H9 (cell line): ENCODE data around the gene CSF1R. TPM values are rescaled to one million over a fixed set of nuclear protein-coding genes. Genes with fewer than 3 reads are reported as not detected.

Experiments
- DNase-seq: peaks from one replicate; pipeline ENCODE4 v3.0.0-alpha.2; 2017
- H2AFZ ChIP-seq: one replicate; pipeline ENCODE4 v1.6.1; 2013; ENCODE audit warnings: mild to moderate bottlenecking, low read length, control low read depth, moderate library complexity
- H2AK5ac ChIP-seq: 2 replicates; pipeline ENCODE4 v1.6.1; 2013; ENCODE audit warnings: low read length, control low read depth, mixed read lengths; ENCODE audit not compliant: insufficient read length
- H2BK120ac ChIP-seq: one replicate; pipeline ENCODE4 v1.6.1; 2013; ENCODE audit warnings: low read depth, mild to moderate bottlenecking, low read length, control low read depth, inconsistent platforms; ENCODE audit not compliant: poor library complexity, severe bottlenecking
- H2BK12ac ChIP-seq: 2 replicates; pipeline ENCODE4 v1.6.1; 2013; ENCODE audit warnings: low read length, control low read depth, mixed read lengths, low read depth; ENCODE audit not compliant: insufficient read length
- H2BK15ac ChIP-seq: 2 replicates; pipeline ENCODE4 v1.6.1; 2013; ENCODE audit warnings: low read depth, low read length, control low read depth
- H2BK20ac ChIP-seq: one replicate; pipeline ENCODE4 v1.6.1; 2013; ENCODE audit warnings: low read depth, mild to moderate bottlenecking, low read length, control low read depth, inconsistent platforms; ENCODE audit not compliant: poor library complexity, severe bottlenecking
- H2BK5ac ChIP-seq: 2 replicates; pipeline ENCODE4 v1.6.1; 2013; ENCODE audit warnings: low read length, control low read depth, mixed read lengths; ENCODE audit not compliant: insufficient read length
- H3K14ac ChIP-seq: 2 replicates; pipeline ENCODE4 v1.6.1; 2013; ENCODE audit warnings: low read length, control low read depth; ENCODE audit not compliant: insufficient read depth
- H3K18ac ChIP-seq: 2 replicates; pipeline ENCODE4 v1.6.1; 2013; ENCODE audit warnings: low read depth, mild to moderate bottlenecking, mixed read lengths, low read length, control low read depth; ENCODE audit not compliant: insufficient read length
- H3K23ac ChIP-seq: 2 replicates; pipeline ENCODE4 v1.6.1; 2013; ENCODE audit warnings: low read length, control low read depth, mixed read lengths, low read depth; ENCODE audit not compliant: insufficient read length
- H3K23me2 ChIP-seq: 2 replicates; pipeline ENCODE4 v1.6.1; 2013; ENCODE audit warnings: low read depth, mild to moderate bottlenecking, mixed read lengths, low read length, control low read depth; ENCODE audit not compliant: insufficient read length, poor library complexity, severe bottlenecking
- H3K27ac ChIP-seq: 2 replicates; pipeline ENCODE4 v1.5.1; 2013; ENCODE audit warnings: low read length, control low read depth, mixed read lengths, low read depth; ENCODE audit not compliant: insufficient read length
- H3K27me3 ChIP-seq: 2 replicates; pipeline ENCODE4 v1.6.1; 2013; ENCODE audit warnings: low read length, control low read depth, inconsistent platforms; ENCODE audit not compliant: insufficient read depth
- H3K4ac ChIP-seq: 2 replicates; pipeline ENCODE4 v1.6.1; 2013; ENCODE audit warnings: low read depth, mild to moderate bottlenecking, control low read depth, inconsistent platforms, low read length, moderate library complexity
- H3K4me1 ChIP-seq: 2 replicates; pipeline ENCODE4 v1.6.1; 2013; ENCODE audit warnings: low read length, control low read depth, inconsistent platforms; ENCODE audit not compliant: insufficient read depth
- H3K4me2 ChIP-seq: 2 replicates; pipeline ENCODE4 v1.6.1; 2013; ENCODE audit warnings: low read length, control low read depth, mixed read lengths; ENCODE audit not compliant: insufficient read length, insufficient read depth
- H3K56ac ChIP-seq: 2 replicates; pipeline ENCODE4 v1.6.1; 2013; ENCODE audit warnings: low read depth, mild to moderate bottlenecking, mixed read lengths, low read length, control low read depth; ENCODE audit not compliant: insufficient read length
- H3K79me1 ChIP-seq: 2 replicates; pipeline ENCODE4 v1.6.1; 2013; ENCODE audit warnings: low read depth, mild to moderate bottlenecking, moderate library complexity, low read length, control low read depth, inconsistent platforms; ENCODE audit not compliant: insufficient read depth, poor library complexity, severe bottlenecking
- H3K79me2 ChIP-seq: 2 replicates; pipeline ENCODE4 v1.6.1; 2013; ENCODE audit warnings: low read length, control low read depth, inconsistent platforms; ENCODE audit not compliant: insufficient read depth
- H3K9ac ChIP-seq: 2 replicates; pipeline ENCODE4 v1.6.1; 2013; ENCODE audit warnings: low read length, control low read depth, mixed read lengths; ENCODE audit not compliant: insufficient read length; ENCODE audit errors: extremely low read depth
- H3K9me3 ChIP-seq: one replicate; pipeline ENCODE4 v1.6.1; 2013; ENCODE audit warnings: low read depth, low read length, inconsistent platforms; ENCODE audit not compliant: control insufficient read depth
- H3T11ph ChIP-seq: one replicate; pipeline ENCODE4 v1.6.1; 2013; ENCODE audit warnings: mild to moderate bottlenecking, low read length, control low read depth, inconsistent platforms
- H4K20me1 ChIP-seq: one replicate; pipeline ENCODE4 v1.6.1; 2013; ENCODE audit not compliant: control insufficient read depth, insufficient read length, insufficient read depth
- H4K5ac ChIP-seq: 2 replicates; pipeline ENCODE4 v1.6.1; 2013; ENCODE audit warnings: low read depth, mild to moderate bottlenecking, mixed read lengths, low read length, control low read depth; ENCODE audit not compliant: insufficient read length
- H4K8ac ChIP-seq: replicated peaks from 2 replicates; pipeline ENCODE4 v1.6.1; 2013; ENCODE audit warnings: low read length, control low read depth, mixed read lengths, low read depth; ENCODE audit not compliant: insufficient read length
- H4K91ac ChIP-seq: 2 replicates; pipeline ENCODE4 v1.6.1; 2013; ENCODE audit warnings: low read depth, mild to moderate bottlenecking, moderate library complexity, mixed read lengths, low read length, control low read depth; ENCODE audit not compliant: insufficient read length
- H3K27ac Mint-ChIP-seq, 3 experiments: 2 replicates in 2 of 3; 3 replicates in 1 of 3; pipeline ENCODE4 v1.8.0; 2020 to 2021; ENCODE audit warnings: mixed read lengths in 3 of 3, mild to moderate bottlenecking in 1 of 3, moderate library complexity in 1 of 3
- H3K27me3 Mint-ChIP-seq: 2 replicates; pipeline ENCODE4 v1.8.0; 2021; ENCODE audit warnings: low read depth, mild to moderate bottlenecking, moderate library complexity, mixed read lengths
- H3K36me3 Mint-ChIP-seq, 3 experiments: 2 replicates in 2 of 3; 3 replicates in 1 of 3; pipeline ENCODE4 v1.8.0; 2020 to 2021; ENCODE audit warnings: low read depth in 3 of 3, mixed read lengths in 3 of 3; ENCODE audit not compliant: insufficient read depth in 1 of 3
- H3K4me1 Mint-ChIP-seq, 2 experiments: 2 replicates each; pipeline ENCODE4 v1.8.0; 2020; ENCODE audit warnings: mixed read lengths in 2 of 2
- H3K4me3 Mint-ChIP-seq, 2 experiments: 2 replicates in 1 of 2; 3 replicates in 1 of 2; pipeline ENCODE4 v1.8.0; 2020 to 2021; ENCODE audit warnings: mild to moderate bottlenecking in 2 of 2, mixed read lengths in 2 of 2, moderate library complexity in 1 of 2
- H3K9me3 Mint-ChIP-seq, 2 experiments: 2 replicates in 1 of 2; 3 replicates in 1 of 2; pipeline ENCODE4 v1.8.0; 2020; ENCODE audit warnings: mild to moderate bottlenecking in 2 of 2, mixed read lengths in 2 of 2, moderate library complexity in 1 of 2
- WGBS: extraction: QIAGEN DNeasy Blood & Tissue Kit; methylation state at CpG from one replicate; pipeline ENCODE4 v1.1.7; 2013; ENCODE audit warnings: missing lambda C conversion rate, low lambda C conversion rate, mixed read lengths; ENCODE audit not compliant: insufficient read length; ENCODE audit errors: extremely low coverage; 5-methylcytosine and 5-hydroxymethylcytosine counted together
- total RNA-seq: library from RNA; stranded (reverse); gene quantifications from 2 replicates; pipeline ENCODE4 v1.2.1, GENCODE V29; 2021
- TF ChIP-seq, protein P1 (sequence below): fragments of 200-600 bp; sonication (generic); conservative IDR thresholded peaks from 3 replicates; pipeline ENCODE4 v1.8.0; 2021; ENCODE audit warnings: antibody characterized with exemption, mild to moderate bottlenecking

CSF1R gene
- total RNA-seq, 1 experiment from 2014 or later = 0.13 TPM

- Histone ChIP-seq H3T11ph (no peak overlapping the region), H3K23me2 (no peaks in the 10 kb centered on the region), H2BK12ac (no peak overlapping the region), H2BK120ac (no peak overlapping the region), H3K27ac (no peak overlapping the region), H2AFZ (no peak overlapping the region), H4K8ac (no peak overlapping the region), H3K56ac (no peak overlapping the region), H3K4me2 (no peak overlapping the region), H3K79me1 (no peaks in the 10 kb centered on the region), H4K5ac (no peak overlapping the region), H2BK15ac (no peak overlapping the region), H3K4ac (no peak overlapping the region), H3K79me2 (no peaks in the 10 kb centered on the region), H3K9me3 (no peaks in the 10 kb centered on the region), H4K91ac (no peak overlapping the region), H4K20me1 (no peaks in the 10 kb centered on the region), H3K27me3 (no peaks in the 10 kb centered on the region), H3K9ac (no peak overlapping the region), H2BK20ac (no peak overlapping the region), H3K23ac (no peak overlapping the region), H3K18ac (no peak overlapping the region), H2AK5ac (no peak overlapping the region), H3K4me1 (no peaks in the 10 kb centered on the region), H3K14ac (no peak overlapping the region), H2BK5ac (no peak overlapping the region)
- TF ChIP-seq, protein P1, sequence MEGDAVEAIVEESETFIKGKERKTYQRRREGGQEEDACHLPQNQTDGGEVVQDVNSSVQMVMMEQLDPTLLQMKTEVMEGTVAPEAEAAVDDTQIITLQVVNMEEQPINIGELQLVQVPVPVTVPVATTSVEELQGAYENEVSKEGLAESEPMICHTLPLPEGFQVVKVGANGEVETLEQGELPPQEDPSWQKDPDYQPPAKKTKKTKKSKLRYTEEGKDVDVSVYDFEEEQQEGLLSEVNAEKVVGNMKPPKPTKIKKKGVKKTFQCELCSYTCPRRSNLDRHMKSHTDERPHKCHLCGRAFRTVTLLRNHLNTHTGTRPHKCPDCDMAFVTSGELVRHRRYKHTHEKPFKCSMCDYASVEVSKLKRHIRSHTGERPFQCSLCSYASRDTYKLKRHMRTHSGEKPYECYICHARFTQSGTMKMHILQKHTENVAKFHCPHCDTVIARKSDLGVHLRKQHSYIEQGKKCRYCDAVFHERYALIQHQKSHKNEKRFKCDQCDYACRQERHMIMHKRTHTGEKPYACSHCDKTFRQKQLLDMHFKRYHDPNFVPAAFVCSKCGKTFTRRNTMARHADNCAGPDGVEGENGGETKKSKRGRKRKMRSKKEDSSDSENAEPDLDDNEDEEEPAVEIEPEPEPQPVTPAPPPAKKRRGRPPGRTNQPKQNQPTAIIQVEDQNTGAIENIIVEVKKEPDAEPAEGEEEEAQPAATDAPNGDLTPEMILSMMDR = no peak
- H3K27ac Mint-ChIP-seq = no peak overlapping the region
- H3K9me3 Mint-ChIP-seq = peaks cover 9 to 11% of the 10 kb centered on the region in 2 experiments
- 0 out of 4 replicates have a peak, but pooled peaks cover 0 to 3% of the 10 kb centered on the region in 2 experiments for H3K4me1 Mint-ChIP-seq
- H3K4me3 Mint-ChIP-seq = no peak overlapping the region
- no peak for DNase-seq
- WGBS = no CpG with 5 or more reads among the region's 3 CpGs
- no peaks in the 10 kb centered on the region for H3K27me3 Mint-ChIP-seq
- peaks cover 50 to 82% (median 81%) of the 10 kb centered on the region in 3 experiments for H3K36me3 Mint-ChIP-seq
Measured at GRCh38 chr5:150015415-150015814, 70.9 kb downstream of the CSF1R start.
